Measurements from ENCODE around the gene HACD2. TPM values are rescaled to one million over a fixed set of nuclear protein-coding genes. Genes with fewer than 3 reads are reported as not detected.

The HACD2 gene
- total RNA-seq, 1 donor from 2014 or later: 34.3 TPM

DNA sequence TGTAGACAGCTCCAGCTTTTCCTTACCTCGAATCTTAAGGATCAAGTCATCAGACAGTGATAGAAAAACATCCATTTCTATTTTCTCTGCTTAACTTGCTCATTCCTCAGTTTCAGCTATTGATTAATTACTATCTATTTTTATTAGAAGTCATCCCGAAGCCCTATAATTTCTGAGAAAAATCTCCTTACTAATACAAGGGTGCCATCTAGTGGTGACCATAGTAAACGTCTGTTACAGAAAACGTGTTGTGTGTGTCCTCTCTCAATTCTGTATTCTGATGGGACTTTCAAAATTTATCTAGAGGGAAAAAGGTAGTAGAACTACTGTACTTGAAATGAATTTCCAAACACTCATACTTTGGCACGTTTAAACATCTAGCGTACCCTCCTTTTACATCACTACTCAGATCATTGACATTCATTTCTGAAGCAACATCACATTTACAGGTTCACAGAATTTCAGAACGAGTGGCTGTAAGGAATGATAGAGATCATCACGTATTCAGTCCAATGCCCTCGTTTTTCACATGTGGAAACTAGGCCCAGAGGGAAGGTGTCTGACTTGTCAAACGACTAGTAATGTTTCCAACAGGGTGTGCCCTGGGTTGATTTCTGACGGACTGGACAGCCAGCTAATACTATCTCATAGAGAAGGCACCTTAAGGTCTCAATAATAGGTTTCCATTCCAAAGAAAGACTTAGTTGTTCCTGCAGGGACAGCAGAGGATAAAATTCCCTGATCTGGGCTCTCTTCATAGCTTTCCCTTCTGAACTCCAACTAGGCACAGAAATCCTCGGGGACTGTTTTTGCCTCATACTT, 25.6 kb downstream of the HACD2 start:
- Histone ChIP-seq H3K9ac (ENCODE audit: low read length) (no peak overlapping the region), H3K36me3 (ENCODE audit: insufficient read depth, low read length) (no peaks in the 10 kb centered on the region), H3K4me3 (ENCODE audit: insufficient read depth, low read depth, low read length) (no peak overlapping the region), H3K27me3 (ENCODE audit: insufficient read depth, low read length) (no peaks in the 10 kb centered on the region), H4K20me1 (ENCODE audit: insufficient read depth, low read length) (peaks cover 17% of the 10 kb centered on the region), H3K27ac (ENCODE audit: low read depth, low read length) (no peak overlapping the region), H2AFZ (ENCODE audit: low read depth, low read length) (no peak overlapping the region), H3K9me3 (ENCODE audit: insufficient read depth, low read depth, low read length) (no peaks in the 10 kb centered on the region), H3K79me2 (ENCODE audit: insufficient read depth, low read length) (no peaks in the 10 kb centered on the region), H3K4me1 (ENCODE audit: insufficient read depth, low read length) (no peaks in the 10 kb centered on the region), H3K4me2 (ENCODE audit: low read length) (no peak overlapping the region)
- Mint-ChIP-seq H3K27me3 (ENCODE audit: low read depth, unreplicated experiment) (no peaks in the 10 kb centered on the region), H3K9me3 (ENCODE audit: unreplicated experiment) (no peaks in the 10 kb centered on the region), H3K36me3 (ENCODE audit: low read depth, unreplicated experiment) (peaks cover 8% of the 10 kb centered on the region), H3K27ac (ENCODE audit: unreplicated experiment) (no peak overlapping the region), H3K4me1 (ENCODE audit: low read depth, unreplicated experiment) (peaks cover 5% of the 10 kb centered on the region), H3K4me3 (ENCODE audit: unreplicated experiment) (no peak overlapping the region)
- no peak for FAIRE-seq
- peak; percentile 12 for DNase-seq (ENCODE audit: low read depth)
- TF ChIP-seq EZH2 (IDR thresholded peaks at IDR 0.05; ENCODE audit: insufficient read depth, low read length): no peak
- TF ChIP-seq, protein P1, sequence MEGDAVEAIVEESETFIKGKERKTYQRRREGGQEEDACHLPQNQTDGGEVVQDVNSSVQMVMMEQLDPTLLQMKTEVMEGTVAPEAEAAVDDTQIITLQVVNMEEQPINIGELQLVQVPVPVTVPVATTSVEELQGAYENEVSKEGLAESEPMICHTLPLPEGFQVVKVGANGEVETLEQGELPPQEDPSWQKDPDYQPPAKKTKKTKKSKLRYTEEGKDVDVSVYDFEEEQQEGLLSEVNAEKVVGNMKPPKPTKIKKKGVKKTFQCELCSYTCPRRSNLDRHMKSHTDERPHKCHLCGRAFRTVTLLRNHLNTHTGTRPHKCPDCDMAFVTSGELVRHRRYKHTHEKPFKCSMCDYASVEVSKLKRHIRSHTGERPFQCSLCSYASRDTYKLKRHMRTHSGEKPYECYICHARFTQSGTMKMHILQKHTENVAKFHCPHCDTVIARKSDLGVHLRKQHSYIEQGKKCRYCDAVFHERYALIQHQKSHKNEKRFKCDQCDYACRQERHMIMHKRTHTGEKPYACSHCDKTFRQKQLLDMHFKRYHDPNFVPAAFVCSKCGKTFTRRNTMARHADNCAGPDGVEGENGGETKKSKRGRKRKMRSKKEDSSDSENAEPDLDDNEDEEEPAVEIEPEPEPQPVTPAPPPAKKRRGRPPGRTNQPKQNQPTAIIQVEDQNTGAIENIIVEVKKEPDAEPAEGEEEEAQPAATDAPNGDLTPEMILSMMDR (IDR thresholded peaks at IDR 0.05; ENCODE audit: insufficient read depth, low read depth, low read length): peak; percentile 62

DNA sequence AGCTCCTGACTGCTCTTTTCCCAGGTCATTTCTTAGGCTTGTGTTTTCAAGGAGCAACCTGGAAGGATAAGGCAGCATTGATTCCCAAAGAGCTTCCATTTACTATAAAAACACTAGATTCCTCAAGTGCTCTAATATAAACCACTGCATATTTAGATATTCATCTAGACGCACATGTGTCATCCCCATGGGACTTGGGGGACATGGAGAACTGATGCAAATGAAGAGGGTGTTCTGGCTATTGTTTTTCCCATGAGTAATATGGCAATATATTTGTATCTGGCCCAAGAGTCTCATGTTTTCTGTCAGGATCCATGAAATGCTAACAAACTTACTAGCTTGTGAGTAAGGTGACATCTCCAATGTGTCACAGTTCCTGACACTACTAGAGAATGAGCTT, 31.3 kb downstream of the HACD2 start:
- H3K36me3 Mint-ChIP-seq (ENCODE audit: low read depth, unreplicated experiment): peaks cover 28% of the 10 kb centered on the region

More for the DNA sequence above, 31.3 kb downstream of the HACD2 start:
- no peaks in the 10 kb centered on the region for H3K79me2 ChIP-seq (ENCODE audit: insufficient read depth, low read length)
- no peak overlapping the region for H3K4me3 Mint-ChIP-seq (ENCODE audit: unreplicated experiment)
- no peaks in the 10 kb centered on the region for H3K4me1 ChIP-seq (ENCODE audit: insufficient read depth, low read length)
- no peak overlapping the region for H2AFZ ChIP-seq (ENCODE audit: low read depth, low read length)
- no peaks in the 10 kb centered on the region for H3K4me1 Mint-ChIP-seq (ENCODE audit: low read depth, unreplicated experiment)
- DNase-seq (ENCODE audit: low read depth): no peak
- no peaks in the 10 kb centered on the region for H3K9me3 ChIP-seq (ENCODE audit: insufficient read depth, low read depth, low read length)
- peaks cover 15% of the 10 kb centered on the region for H4K20me1 ChIP-seq (ENCODE audit: insufficient read depth, low read length)
- no peaks in the 10 kb centered on the region for H3K27me3 Mint-ChIP-seq (ENCODE audit: low read depth, unreplicated experiment)
- no peak overlapping the region for H3K4me2 ChIP-seq (ENCODE audit: low read length)
- no peak overlapping the region for H3K9ac ChIP-seq (ENCODE audit: low read length)
- H3K36me3 ChIP-seq (ENCODE audit: insufficient read depth, low read length): peaks cover 3% of the 10 kb centered on the region
- peaks cover 5% of the 10 kb centered on the region for H3K9me3 Mint-ChIP-seq (ENCODE audit: unreplicated experiment)
- no peak overlapping the region for H3K27ac Mint-ChIP-seq (ENCODE audit: unreplicated experiment)
- no peak overlapping the region for H3K4me3 ChIP-seq (ENCODE audit: insufficient read depth, low read depth, low read length)
- no peak for TF ChIP-seq EZH2 (IDR thresholded peaks at IDR 0.05; ENCODE audit: insufficient read depth, low read length)
- TF ChIP-seq, protein P1 (IDR thresholded peaks at IDR 0.05; ENCODE audit: insufficient read depth, low read depth, low read length): no peak
- peak; percentile 9 for FAIRE-seq
- no peaks in the 10 kb centered on the region for H3K27me3 ChIP-seq (ENCODE audit: insufficient read depth, low read length)
- no peak overlapping the region for H3K27ac ChIP-seq (ENCODE audit: low read depth, low read length)
